GM20000 (cell line): ENCODE measurements around the gene USP17L28.
"Not testable (repeated sequence)": the region's sequence is repeated elsewhere in the genome, so short reads cannot be mapped to it uniquely, and the experiment has no call there.

ENCODE experiments used
- DNase-seq: peaks from one replicate; pipeline ENCODE4 v3.0.0; 2012; ENCODE audit warnings: low spot score
- TF ChIP-seq, protein P1 (sequence below): IDR thresholded peaks from 2 replicates; pipeline ENCODE4 v1.5.1; 2012; ENCODE audit warnings: mild to moderate bottlenecking, control low read depth; ENCODE audit errors: extremely low read depth, missing control alignments

Gene USP17L28, protein sequence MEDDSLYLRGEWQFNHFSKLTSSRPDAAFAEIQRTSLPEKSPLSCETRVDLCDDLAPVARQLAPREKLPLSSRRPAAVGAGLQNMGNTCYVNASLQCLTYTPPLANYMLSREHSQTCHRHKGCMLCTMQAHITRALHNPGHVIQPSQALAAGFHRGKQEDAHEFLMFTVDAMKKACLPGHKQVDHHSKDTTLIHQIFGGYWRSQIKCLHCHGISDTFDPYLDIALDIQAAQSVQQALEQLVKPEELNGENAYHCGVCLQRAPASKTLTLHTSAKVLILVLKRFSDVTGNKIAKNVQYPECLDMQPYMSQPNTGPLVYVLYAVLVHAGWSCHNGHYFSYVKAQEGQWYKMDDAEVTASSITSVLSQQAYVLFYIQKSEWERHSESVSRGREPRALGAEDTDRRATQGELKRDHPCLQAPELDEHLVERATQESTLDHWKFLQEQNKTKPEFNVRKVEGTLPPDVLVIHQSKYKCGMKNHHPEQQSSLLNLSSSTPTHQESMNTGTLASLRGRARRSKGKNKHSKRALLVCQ

DNA sequence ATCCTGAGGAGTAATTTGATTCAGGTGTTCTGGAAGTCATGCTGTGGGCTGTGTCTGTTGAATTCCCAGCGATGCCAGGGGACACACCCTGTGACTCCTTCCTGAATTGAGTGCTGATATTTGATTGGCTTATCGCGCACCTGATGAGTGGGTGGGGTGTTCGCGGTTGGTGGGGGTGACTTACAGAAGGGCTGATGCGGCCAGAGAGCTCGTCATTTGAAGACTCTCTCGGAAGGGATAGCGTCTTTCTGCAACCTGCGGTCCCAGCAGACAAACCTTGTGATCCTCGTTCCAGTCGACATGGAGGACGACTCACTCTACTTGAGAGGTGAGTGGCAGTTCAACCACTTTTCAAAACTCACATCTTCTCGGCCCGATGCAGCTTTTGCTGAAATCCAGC is at the start of gene USP17L28:
Gene USP17L28 (plus strand): TSS at position 301 of the 400 bp plus-strand sequence. CDS start 0 bp downstream, at position 301.
- DNase-seq = not testable (repeated sequence)

DNA sequence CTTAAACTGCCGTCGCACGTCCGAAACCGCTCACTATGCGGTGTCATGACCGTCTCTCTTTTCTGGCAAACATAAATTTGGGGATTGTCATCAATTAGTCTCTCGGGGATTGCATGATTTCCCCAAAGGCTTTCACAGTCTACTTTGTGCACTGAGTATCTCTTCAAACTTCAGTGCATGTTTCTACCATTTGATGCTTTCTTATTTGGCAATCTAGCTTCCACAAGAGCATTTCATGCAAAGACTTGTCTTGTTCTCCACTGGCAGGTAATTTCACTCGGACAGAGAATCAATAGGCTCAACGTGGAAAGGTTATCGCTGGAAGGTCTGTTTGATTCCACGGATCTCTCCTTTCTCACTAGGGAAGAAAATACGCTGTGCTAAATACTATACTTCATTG is 24.5 kb upstream of the USP17L28 start:
- not testable (repeated sequence) for DNase-seq

DNA sequence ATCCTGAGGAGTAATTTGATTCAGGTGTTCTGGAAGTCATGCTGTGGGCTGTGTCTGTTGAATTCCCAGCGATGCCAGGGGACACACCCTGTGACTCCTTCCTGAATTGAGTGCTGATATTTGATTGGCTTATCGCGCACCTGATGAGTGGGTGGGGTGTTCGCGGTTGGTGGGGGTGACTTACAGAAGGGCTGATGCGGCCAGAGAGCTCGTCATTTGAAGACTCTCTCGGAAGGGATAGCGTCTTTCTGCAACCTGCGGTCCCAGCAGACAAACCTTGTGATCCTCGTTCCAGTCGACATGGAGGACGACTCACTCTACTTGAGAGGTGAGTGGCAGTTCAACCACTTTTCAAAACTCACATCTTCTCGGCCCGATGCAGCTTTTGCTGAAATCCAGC is 23.8 kb upstream of the USP17L28 start, which contains the start of gene USP17L24:
Gene USP17L24 (plus strand): TSS at position 301 of the 400 bp plus-strand sequence. CDS start 0 bp downstream, at position 301.
- DNase-seq = not testable (repeated sequence)

DNA sequence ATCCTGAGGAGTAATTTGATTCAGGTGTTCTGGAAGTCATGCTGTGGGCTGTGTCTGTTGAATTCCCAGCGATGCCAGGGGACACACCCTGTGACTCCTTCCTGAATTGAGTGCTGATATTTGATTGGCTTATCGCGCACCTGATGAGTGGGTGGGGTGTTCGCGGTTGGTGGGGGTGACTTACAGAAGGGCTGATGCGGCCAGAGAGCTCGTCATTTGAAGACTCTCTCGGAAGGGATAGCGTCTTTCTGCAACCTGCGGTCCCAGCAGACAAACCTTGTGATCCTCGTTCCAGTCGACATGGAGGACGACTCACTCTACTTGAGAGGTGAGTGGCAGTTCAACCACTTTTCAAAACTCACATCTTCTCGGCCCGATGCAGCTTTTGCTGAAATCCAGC is 19.1 kb upstream of the USP17L28 start, which contains the start of gene USP17L25:
Gene USP17L25 (plus strand): TSS at position 301 of the 400 bp plus-strand sequence. CDS start 0 bp downstream, at position 301.
- DNase-seq = not testable (repeated sequence)

DNA sequence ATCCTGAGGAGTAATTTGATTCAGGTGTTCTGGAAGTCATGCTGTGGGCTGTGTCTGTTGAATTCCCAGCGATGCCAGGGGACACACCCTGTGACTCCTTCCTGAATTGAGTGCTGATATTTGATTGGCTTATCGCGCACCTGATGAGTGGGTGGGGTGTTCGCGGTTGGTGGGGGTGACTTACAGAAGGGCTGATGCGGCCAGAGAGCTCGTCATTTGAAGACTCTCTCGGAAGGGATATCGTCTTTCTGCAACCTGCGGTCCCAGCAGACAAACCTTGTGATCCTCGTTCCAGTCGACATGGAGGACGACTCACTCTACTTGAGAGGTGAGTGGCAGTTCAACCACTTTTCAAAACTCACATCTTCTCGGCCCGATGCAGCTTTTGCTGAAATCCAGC is 14.3 kb upstream of the USP17L28 start, which contains the start of gene USP17L26:
Gene USP17L26 (plus strand): TSS at position 301 of the 400 bp plus-strand sequence. CDS start 0 bp downstream, at position 301.
- not testable (repeated sequence) for DNase-seq

DNA sequence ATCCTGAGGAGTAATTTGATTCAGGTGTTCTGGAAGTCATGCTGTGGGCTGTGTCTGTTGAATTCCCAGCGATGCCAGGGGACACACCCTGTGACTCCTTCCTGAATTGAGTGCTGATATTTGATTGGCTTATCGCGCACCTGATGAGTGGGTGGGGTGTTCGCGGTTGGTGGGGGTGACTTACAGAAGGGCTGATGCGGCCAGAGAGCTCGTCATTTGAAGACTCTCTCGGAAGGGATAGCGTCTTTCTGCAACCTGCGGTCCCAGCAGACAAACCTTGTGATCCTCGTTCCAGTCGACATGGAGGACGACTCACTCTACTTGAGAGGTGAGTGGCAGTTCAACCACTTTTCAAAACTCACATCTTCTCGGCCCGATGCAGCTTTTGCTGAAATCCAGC is 9.6 kb upstream of the USP17L28 start, which contains the start of gene USP17L5:
Gene USP17L5 (plus strand): TSS at position 301 of the 400 bp plus-strand sequence. CDS start 0 bp downstream, at position 301.
- not testable (repeated sequence) for DNase-seq

DNA sequence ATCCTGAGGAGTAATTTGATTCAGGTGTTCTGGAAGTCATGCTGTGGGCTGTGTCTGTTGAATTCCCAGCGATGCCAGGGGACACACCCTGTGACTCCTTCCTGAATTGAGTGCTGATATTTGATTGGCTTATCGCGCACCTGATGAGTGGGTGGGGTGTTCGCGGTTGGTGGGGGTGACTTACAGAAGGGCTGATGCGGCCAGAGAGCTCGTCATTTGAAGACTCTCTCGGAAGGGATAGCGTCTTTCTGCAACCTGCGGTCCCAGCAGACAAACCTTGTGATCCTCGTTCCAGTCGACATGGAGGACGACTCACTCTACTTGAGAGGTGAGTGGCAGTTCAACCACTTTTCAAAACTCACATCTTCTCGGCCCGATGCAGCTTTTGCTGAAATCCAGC is 4.8 kb upstream of the USP17L28 start, which contains the start of gene USP17L27:
Gene USP17L27 (plus strand): TSS at position 301 of the 400 bp plus-strand sequence. CDS start 0 bp downstream, at position 301.
- not testable (repeated sequence) for DNase-seq

DNA sequence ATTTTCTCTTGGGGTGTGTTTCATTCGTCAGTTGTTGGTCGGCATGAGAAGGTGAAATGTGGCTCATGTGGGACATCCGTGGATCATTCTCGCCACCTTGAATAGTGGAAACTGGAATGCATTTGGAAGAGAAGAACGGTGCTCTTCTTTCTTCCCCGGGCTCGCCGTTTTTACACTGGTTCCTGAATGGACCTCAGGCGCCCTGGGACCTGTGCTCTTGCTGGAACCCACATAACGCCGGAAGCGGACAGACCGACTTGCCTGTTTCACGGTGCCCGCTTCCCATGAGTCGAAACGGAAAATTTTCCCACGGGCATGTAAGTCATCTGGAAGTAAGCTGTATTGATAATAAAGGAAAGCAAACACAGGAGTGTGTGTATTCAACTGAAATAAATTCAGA is 2.2 kb downstream of the USP17L28 start:
- DNase-seq = not testable (repeated sequence)

DNA sequence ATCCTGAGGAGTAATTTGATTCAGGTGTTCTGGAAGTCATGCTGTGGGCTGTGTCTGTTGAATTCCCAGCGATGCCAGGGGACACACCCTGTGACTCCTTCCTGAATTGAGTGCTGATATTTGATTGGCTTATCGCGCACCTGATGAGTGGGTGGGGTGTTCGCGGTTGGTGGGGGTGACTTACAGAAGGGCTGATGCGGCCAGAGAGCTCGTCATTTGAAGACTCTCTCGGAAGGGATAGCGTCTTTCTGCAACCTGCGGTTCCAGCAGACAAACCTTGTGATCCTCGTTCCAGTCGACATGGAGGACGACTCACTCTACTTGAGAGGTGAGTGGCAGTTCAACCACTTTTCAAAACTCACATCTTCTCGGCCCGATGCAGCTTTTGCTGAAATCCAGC is 4.6 kb downstream of the USP17L28 start, which contains the start of gene USP17L29:
Gene USP17L29 (plus strand): TSS at position 301 of the 400 bp plus-strand sequence. CDS start 0 bp downstream, at position 301.
- not testable (repeated sequence) for DNase-seq

DNA sequence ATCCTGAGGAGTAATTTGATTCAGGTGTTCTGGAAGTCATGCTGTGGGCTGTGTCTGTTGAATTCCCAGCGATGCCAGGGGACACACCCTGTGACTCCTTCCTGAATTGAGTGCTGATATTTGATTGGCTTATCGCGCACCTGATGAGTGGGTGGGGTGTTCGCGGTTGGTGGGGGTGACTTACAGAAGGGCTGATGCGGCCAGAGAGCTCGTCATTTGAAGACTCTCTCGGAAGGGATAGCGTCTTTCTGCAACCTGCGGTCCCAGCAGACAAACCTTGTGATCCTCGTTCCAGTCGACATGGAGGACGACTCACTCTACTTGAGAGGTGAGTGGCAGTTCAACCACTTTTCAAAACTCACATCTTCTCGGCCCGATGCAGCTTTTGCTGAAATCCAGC is 14.1 kb downstream of the USP17L28 start, which contains the start of gene USP17L30:
Gene USP17L30 (plus strand): TSS at position 301 of the 400 bp plus-strand sequence. CDS start 0 bp downstream, at position 301.
- not testable (repeated sequence) for DNase-seq

DNA sequence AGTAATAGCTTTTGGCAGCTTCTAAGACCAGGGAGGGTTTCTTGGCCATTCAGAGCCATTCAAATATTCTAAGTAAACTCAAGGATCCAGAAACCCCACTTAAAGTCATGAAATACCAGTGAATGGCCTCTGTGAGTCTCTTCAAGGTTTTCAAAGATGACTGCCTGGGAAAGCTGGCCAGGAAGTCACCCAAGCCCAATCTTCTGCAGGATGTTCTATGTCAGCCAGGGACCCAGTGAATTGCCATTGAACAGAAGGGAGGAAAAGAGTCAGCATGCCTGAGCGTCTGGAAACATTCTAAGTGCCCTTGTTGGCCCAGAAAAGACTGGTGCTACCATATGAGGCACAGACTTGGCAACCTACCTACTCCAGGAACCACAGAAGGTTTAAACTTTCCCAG is 31.2 kb downstream of the USP17L28 start:
- DNase-seq = not testable (repeated sequence)

DNA sequence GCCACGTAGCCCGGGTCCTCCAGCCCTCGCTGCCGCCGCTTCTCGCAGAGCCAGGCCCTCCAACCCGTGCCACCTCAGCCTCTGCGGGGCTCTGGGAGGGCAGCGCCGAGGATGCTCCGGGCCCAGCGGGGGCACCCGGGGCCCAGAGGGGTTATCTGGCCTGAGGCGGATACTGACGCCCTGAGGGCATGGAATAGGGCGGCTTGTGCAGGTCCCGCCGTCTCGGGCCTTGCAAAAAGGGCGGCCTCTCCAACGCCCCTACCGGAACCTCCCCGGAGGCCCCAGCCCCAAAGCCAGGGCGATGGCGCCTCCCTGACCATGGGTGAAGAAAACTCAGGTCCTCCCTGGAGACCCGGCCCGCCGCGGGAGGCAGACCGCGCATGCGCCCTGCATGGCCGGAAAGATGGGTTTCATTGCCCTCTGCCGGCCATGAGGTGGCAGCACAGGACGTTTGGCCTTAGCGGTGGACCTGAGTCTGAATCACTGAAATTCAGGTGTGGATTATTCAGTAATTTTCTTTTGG is 32.4 kb downstream of the USP17L28 start:
- not testable (repeated sequence) for DNase-seq

DNA sequence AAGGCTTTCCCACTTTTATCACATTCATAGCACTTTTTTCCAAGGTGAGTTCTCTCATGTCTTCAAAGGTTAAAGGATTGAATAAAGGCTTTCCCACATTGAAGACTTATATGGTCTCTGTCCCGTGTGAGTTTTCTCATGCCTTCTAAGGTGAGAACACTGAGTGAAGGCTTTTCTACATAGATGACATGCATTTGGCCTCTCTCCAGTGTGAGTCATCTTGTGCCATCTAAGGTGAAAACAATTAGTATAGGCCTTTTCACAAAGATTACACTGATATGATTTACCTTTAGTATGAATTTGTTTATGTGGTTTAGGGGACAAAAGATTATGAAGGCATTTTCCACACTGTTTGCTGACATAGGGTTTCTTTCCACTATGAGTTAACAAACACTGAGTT is 35.4 kb downstream of the USP17L28 start:
- TF ChIP-seq, protein P1, sequence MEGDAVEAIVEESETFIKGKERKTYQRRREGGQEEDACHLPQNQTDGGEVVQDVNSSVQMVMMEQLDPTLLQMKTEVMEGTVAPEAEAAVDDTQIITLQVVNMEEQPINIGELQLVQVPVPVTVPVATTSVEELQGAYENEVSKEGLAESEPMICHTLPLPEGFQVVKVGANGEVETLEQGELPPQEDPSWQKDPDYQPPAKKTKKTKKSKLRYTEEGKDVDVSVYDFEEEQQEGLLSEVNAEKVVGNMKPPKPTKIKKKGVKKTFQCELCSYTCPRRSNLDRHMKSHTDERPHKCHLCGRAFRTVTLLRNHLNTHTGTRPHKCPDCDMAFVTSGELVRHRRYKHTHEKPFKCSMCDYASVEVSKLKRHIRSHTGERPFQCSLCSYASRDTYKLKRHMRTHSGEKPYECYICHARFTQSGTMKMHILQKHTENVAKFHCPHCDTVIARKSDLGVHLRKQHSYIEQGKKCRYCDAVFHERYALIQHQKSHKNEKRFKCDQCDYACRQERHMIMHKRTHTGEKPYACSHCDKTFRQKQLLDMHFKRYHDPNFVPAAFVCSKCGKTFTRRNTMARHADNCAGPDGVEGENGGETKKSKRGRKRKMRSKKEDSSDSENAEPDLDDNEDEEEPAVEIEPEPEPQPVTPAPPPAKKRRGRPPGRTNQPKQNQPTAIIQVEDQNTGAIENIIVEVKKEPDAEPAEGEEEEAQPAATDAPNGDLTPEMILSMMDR = no peak
- no peak for DNase-seq

DNA sequence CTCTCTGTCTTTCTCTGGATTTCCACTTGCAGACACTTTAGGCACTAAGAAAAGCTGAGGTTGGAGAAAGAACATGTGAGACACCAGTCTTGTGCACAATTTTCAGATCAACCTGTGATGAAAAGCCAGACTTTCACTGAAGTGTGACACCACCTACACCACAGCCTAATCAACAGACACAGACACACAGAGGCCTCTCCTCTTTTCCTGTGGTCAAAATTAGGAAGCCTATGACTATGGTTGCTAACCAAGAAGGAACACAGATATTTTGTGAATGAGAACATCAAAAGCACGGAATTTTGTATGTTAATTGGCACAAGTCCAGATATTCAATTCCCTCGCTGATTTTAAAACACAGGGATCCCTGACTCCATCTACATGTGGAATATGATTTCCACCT is 40.3 kb downstream of the USP17L28 start:
- DNase-seq = not testable (repeated sequence)
